Measurements from ENCODE around the gene STXBP6. TPM values are rescaled to one million over a fixed set of nuclear protein-coding genes. Genes with fewer than 3 reads are reported as not detected.

Gene STXBP6
- total RNA-seq, 2 donors from 2014 or later, result not detected

GRCh38 chr14:24883576-24883975 is 166.4 kb downstream of the STXBP6 start:
- Mint-ChIP-seq H3K27me3 (peaks cover 16% of the 10 kb centered on the region), H3K9me3 (peaks cover 3% of the 10 kb centered on the region), H3K27ac (no peak overlapping the region)

DNA sequence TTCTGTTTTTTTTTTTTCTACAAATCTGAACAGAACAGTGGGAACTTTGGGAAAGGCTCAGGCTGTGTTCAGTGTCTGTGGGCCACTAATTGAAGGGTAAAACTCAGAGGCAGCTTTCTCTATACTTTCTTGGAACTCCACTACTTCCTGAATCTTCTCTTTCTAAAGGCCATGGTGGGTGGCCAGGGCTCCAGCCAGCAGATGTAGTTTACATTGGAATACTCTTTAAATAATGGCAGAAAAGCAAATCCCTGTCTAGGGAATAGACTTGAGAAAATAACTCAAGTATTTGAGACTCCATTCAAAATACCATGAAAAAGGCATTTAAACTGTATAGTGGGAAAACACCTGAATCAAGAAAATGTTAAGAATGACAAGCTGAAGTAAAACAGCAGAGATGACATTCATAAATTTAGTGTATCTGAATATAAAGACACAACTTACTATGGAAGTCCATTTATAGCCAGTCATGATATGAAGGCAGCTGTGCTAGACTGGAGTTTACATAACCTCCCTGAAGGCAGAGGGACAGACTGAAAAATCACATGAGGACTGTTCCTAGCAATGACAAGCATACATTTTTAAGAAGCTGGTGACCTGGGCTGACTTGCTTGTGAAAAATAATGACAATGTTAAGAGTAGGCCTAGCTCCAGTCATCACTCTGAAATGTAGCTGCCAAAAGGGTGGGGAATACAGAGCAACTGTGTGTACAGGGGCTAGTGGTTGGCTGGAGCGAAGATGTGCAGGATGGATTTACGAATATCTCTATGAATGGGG is 168.6 kb downstream of the STXBP6 start:
- Mint-ChIP-seq H3K36me3 (ENCODE audit: low read depth) (no peaks in the 10 kb centered on the region), H3K4me1 (no peaks in the 10 kb centered on the region), H3K27ac (no peak overlapping the region), H3K9me3 (no peaks in the 10 kb centered on the region), H3K4me3 (no peak overlapping the region), H3K27me3 (peaks cover 13% of the 10 kb centered on the region)
- no peak for ATAC-seq (replicated peaks)

More at GRCh38 chr14:24883576-24883975, 166.4 kb downstream of the STXBP6 start:
- Mint-ChIP-seq H3K36me3 (ENCODE audit: low read depth) (no peaks in the 10 kb centered on the region), H3K4me3 (no peak overlapping the region), H3K4me1 (no peaks in the 10 kb centered on the region)
- ATAC-seq (replicated peaks), result no peak

DNA sequence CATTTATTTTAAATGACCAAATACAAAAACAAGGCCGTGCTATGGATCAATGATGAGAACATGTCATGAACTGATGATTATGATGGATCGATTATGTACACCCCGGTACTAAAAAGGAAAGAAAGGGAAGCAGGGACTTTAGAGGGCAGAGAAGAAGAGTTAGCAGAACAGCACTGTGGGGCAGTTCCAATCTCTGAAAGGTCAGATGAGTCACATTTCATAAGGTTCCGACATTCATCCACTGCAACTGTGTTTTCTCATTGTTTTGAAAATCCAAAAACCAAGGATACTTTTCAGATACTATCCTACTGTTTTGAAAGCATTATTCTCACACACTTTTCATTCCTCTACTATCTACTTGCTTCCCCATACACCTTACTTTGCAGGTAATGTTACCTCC is 169.3 kb downstream of the STXBP6 start:
- no peaks in the 10 kb centered on the region for H3K4me1 Mint-ChIP-seq
- H3K36me3 Mint-ChIP-seq (ENCODE audit: low read depth), result no peaks in the 10 kb centered on the region
- ATAC-seq (replicated peaks), result no peak
- H3K27ac Mint-ChIP-seq, result no peak overlapping the region
- H3K4me3 Mint-ChIP-seq, result no peak overlapping the region
- H3K27me3 Mint-ChIP-seq, result peaks cover 13% of the 10 kb centered on the region
- no peaks in the 10 kb centered on the region for H3K9me3 Mint-ChIP-seq

- Mint-ChIP-seq H3K36me3 (ENCODE audit: low read depth) (no peaks in the 10 kb centered on the region), H3K4me3 (no peak overlapping the region), H3K27ac (no peak overlapping the region), H3K9me3 (no peaks in the 10 kb centered on the region), H3K4me1 (no peaks in the 10 kb centered on the region), H3K27me3 (peaks cover 14% of the 10 kb centered on the region)
- no peak for ATAC-seq (replicated peaks)
These were observed 170.1 kb downstream of the STXBP6 start for GRCh38 chr14:24879661-24880386.

DNA sequence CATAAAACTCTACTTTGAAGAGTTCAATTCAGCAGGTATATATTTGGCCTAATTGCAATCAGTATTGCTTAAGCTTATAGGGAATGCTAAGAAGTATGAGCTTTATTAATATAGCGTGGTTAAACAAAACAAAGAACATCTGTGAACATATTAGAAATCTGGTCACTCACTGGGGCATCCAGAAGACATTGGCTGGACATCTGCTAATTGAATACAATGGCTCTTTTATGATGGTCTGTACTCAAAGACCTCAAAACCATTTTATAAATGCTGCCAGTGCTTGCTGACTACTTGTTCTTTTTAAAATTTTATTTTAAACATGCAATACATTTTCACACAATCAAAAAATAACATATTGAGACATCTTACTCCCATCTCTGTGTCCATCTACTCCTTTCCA is 173.0 kb downstream of the STXBP6 start:
- H3K27ac Mint-ChIP-seq, result no peak overlapping the region

DNA sequence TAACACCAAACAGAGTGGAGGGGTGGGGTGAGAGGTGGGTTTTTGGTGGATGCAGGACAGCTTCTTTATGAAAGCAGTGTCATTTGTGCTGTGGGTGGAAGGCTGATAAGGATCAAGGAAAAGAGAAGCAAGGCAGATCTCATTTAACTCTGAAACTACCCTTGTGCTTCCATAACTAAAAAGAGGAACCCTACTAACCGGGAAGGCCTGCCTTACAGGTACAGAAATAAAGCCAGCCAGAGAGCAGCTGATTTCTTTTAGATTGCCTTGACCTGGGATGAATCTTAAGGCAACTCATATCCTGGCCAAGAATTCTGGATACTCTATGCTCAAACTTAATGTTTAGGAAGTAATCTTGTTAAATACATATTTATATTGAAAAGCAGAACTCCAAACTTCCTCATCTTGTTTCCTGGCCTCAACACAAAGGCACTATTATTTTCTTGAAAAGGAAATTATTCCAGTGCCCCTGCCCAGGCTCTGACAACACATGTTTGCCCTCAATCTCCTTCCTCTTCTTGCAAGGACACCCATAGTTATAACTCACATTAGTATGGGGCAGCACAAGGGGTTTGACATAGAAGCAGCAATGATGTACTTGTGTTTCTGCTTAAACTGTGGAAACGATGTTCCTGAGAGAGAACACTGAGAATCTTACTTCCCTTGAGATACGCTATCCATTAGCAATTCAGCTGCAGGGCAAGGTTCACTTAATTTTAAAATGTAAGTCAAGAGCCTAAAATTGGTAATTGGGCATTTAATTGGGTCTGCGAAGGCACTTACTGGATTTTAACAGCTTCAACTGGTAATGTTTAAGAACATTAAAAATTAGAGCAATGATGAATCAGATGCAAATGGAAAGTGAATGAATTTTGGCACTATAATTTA is 173.7 kb downstream of the STXBP6 start:
- no peaks in the 10 kb centered on the region for H3K36me3 Mint-ChIP-seq (ENCODE audit: low read depth)
- H3K27ac Mint-ChIP-seq, result no peak overlapping the region

More for the DNA sequence above, 173.0 kb downstream of the STXBP6 start:
- H3K36me3 Mint-ChIP-seq (ENCODE audit: low read depth), result no peaks in the 10 kb centered on the region
- H3K27me3 Mint-ChIP-seq, result peaks cover 12% of the 10 kb centered on the region
- H3K4me1 Mint-ChIP-seq, result no peaks in the 10 kb centered on the region
- no peaks in the 10 kb centered on the region for H3K9me3 Mint-ChIP-seq
- H3K4me3 Mint-ChIP-seq, result no peak overlapping the region
- no peak for ATAC-seq (replicated peaks)

GRCh38 chr14:24875203-24875838 is 174.6 kb downstream of the STXBP6 start:
- Mint-ChIP-seq H3K36me3 (ENCODE audit: low read depth) (no peaks in the 10 kb centered on the region), H3K9me3 (no peaks in the 10 kb centered on the region), H3K27ac (no peak overlapping the region), H3K27me3 (peaks cover 16% of the 10 kb centered on the region), H3K4me3 (no peak overlapping the region), H3K4me1 (no peaks in the 10 kb centered on the region)
- no peak for ATAC-seq (replicated peaks)

More for the DNA sequence above, 173.7 kb downstream of the STXBP6 start:
- Mint-ChIP-seq H3K9me3 (no peaks in the 10 kb centered on the region), H3K4me1 (no peaks in the 10 kb centered on the region), H3K27me3 (peaks cover 13% of the 10 kb centered on the region), H3K4me3 (no peak overlapping the region)
- ATAC-seq (replicated peaks), result no peak

GRCh38 chr14:24874514-24875202 is 175.3 kb downstream of the STXBP6 start:
- H3K27me3 Mint-ChIP-seq, result peaks cover 17% of the 10 kb centered on the region
- no peaks in the 10 kb centered on the region for H3K9me3 Mint-ChIP-seq
- no peaks in the 10 kb centered on the region for H3K4me1 Mint-ChIP-seq
- ATAC-seq (replicated peaks), result no peak
- no peak overlapping the region for H3K4me3 Mint-ChIP-seq
- H3K36me3 Mint-ChIP-seq (ENCODE audit: low read depth), result no peaks in the 10 kb centered on the region
- no peak overlapping the region for H3K27ac Mint-ChIP-seq

- no peak overlapping the region for H3K27ac Mint-ChIP-seq
- H3K4me1 Mint-ChIP-seq, result no peaks in the 10 kb centered on the region
- H3K36me3 Mint-ChIP-seq (ENCODE audit: low read depth), result no peaks in the 10 kb centered on the region
- no peak for ATAC-seq (replicated peaks)
- H3K9me3 Mint-ChIP-seq, result no peaks in the 10 kb centered on the region
- peaks cover 20% of the 10 kb centered on the region for H3K27me3 Mint-ChIP-seq
- no peak overlapping the region for H3K4me3 Mint-ChIP-seq
These were observed 176.4 kb downstream of the STXBP6 start for GRCh38 chr14:24873551-24873950.

- Mint-ChIP-seq H3K9me3 (no peaks in the 10 kb centered on the region), H3K27me3 (peaks cover 14% of the 10 kb centered on the region), H3K27ac (no peak overlapping the region), H3K4me1 (no peaks in the 10 kb centered on the region), H3K4me3 (no peak overlapping the region), H3K36me3 (ENCODE audit: low read depth) (no peaks in the 10 kb centered on the region)
- no peak for ATAC-seq (replicated peaks)
These were observed 178.8 kb downstream of the STXBP6 start for GRCh38 chr14:24870949-24871701.

- Mint-ChIP-seq H3K4me3 (no peak overlapping the region), H3K9me3 (no peaks in the 10 kb centered on the region), H3K4me1 (no peaks in the 10 kb centered on the region), H3K27me3 (peaks cover 17% of the 10 kb centered on the region), H3K36me3 (ENCODE audit: low read depth) (no peaks in the 10 kb centered on the region), H3K27ac (no peak overlapping the region)
- ATAC-seq (replicated peaks), result no peak
These were observed 181.6 kb downstream of the STXBP6 start for GRCh38 chr14:24868389-24868788.

DNA sequence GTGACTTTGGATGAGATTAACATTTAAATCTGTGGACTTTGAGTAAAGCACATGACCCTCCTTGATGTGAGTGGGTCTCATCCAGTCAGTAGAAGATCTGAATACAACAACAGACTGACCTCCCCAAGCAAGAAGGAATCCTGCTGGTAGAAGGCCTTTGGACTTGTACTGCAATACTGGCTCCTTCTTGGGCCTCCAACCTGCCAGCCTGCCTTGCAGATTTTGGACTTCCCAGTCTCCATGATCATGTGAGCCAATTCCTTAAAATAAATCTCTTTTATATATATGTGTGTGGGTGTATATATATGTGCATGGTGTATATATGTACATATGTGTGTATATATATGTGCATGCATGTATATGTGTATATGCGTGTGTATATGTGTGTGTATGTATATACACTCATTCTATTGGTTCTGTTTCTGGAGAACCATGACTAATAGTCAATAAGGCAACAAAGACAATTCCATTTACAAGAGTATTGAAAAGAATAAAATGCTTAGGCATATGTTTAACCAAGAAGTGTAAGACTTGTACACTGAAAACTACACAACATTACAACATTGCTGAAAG is 183.8 kb downstream of the STXBP6 start:
- H3K27ac Mint-ChIP-seq, result no peak overlapping the region
- H3K9me3 Mint-ChIP-seq, result no peaks in the 10 kb centered on the region
- H3K4me1 Mint-ChIP-seq, result no peaks in the 10 kb centered on the region
- H3K4me3 Mint-ChIP-seq, result no peak overlapping the region
- peaks cover 17% of the 10 kb centered on the region for H3K27me3 Mint-ChIP-seq
- no peaks in the 10 kb centered on the region for H3K36me3 Mint-ChIP-seq (ENCODE audit: low read depth)
- ATAC-seq (replicated peaks), result no peak

Measured in activated T-helper 17 cell treated with anti-CD3 and anti-CD28 coated beads, Interleukin-2, amount 50 U/mL, for 72 hours (primary cell).